Parathyroid adenoma (tissue), 2 donors: ENCODE results near the gene CRACR2A.

Source experiments
- H2AFZ ChIP-seq: fragments of 300-600 bp; sonication (generic); one replicate; pipeline ENCODE4 v1.7.0; 2017; ENCODE audit warnings: antibody characterized with exemption, mild to moderate bottlenecking
- H3K27ac ChIP-seq: fragments of 300-600 bp; sonication (generic); one replicate; pipeline ENCODE4 v1.7.0; 2017
- H3K27me3 ChIP-seq: fragments of 300-600 bp; sonication (generic); one replicate; pipeline ENCODE4 v1.7.0; 2017; ENCODE audit warnings: low read length; ENCODE audit not compliant: control insufficient read depth, insufficient read depth
- H3K36me3 ChIP-seq: fragments of 300-600 bp; sonication (generic); one replicate; pipeline ENCODE4 v1.7.0; 2017; ENCODE audit warnings: low read length; ENCODE audit not compliant: control insufficient read depth, insufficient read depth
- H3K4me1 ChIP-seq: fragments of 300-600 bp; sonication (generic); one replicate; pipeline ENCODE4 v1.7.0; 2017; ENCODE audit warnings: control low read depth
- H3K4me2 ChIP-seq: fragments of 300-600 bp; sonication (generic); one replicate; pipeline ENCODE4 v1.7.0; 2017; ENCODE audit warnings: low read length
- H3K4me3 ChIP-seq: fragments of 300-600 bp; sonication (generic); one replicate; pipeline ENCODE4 v1.7.0; 2017; ENCODE audit warnings: low read depth, low read length
- H3K79me2 ChIP-seq: fragments of 300-600 bp; sonication (generic); one replicate; pipeline ENCODE4 v1.7.0; 2017; ENCODE audit warnings: control low read depth
- H3K9ac ChIP-seq: fragments of 300-600 bp; sonication (generic); one replicate; pipeline ENCODE4 v1.7.0; 2017; ENCODE audit warnings: mild to moderate bottlenecking
- H3K9me3 ChIP-seq: fragments of 300-600 bp; sonication (generic); one replicate; pipeline ENCODE4 v1.7.0; 2017; ENCODE audit warnings: low read length; ENCODE audit not compliant: control insufficient read depth
- TF ChIP-seq, protein P1 (sequence below): fragments of 300-600 bp; sonication (generic); IDR thresholded peaks from one replicate; pipeline ENCODE4 v1.7.0; 2017; ENCODE audit warnings: antibody characterized with exemption, mild to moderate bottlenecking
- donor health status: primary hyperparathyroidism.

The CRACR2A gene

DNA sequence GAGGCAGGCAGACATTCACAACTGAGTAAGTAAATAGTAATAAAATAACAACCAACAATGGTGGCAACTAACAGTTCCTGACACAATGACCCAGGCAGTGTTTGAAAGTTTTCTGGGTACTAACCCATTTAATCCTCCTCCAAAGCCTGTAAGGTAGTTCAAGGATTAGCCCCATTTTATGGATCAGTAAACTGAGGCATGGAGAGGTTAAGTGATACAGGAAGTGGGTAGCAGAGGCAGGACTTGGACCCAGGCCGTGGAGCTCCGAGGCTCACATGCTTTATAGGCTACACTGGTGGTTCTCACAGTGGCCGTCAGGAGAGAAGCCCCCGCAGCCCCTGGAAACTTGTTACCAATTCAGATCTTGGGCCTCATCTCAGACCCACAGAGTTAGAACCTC lies 17.5 kb downstream of the CRACR2A start:
- no peaks in the 10 kb centered on the region for H3K9me3 ChIP-seq
- no peaks in the 10 kb centered on the region for H3K36me3 ChIP-seq
- H3K27me3 ChIP-seq: no peaks in the 10 kb centered on the region
- no peak overlapping the region for H2AFZ ChIP-seq
- H3K79me2 ChIP-seq: no peaks in the 10 kb centered on the region
- H3K4me3 ChIP-seq: no peak overlapping the region
- TF ChIP-seq, protein P1, sequence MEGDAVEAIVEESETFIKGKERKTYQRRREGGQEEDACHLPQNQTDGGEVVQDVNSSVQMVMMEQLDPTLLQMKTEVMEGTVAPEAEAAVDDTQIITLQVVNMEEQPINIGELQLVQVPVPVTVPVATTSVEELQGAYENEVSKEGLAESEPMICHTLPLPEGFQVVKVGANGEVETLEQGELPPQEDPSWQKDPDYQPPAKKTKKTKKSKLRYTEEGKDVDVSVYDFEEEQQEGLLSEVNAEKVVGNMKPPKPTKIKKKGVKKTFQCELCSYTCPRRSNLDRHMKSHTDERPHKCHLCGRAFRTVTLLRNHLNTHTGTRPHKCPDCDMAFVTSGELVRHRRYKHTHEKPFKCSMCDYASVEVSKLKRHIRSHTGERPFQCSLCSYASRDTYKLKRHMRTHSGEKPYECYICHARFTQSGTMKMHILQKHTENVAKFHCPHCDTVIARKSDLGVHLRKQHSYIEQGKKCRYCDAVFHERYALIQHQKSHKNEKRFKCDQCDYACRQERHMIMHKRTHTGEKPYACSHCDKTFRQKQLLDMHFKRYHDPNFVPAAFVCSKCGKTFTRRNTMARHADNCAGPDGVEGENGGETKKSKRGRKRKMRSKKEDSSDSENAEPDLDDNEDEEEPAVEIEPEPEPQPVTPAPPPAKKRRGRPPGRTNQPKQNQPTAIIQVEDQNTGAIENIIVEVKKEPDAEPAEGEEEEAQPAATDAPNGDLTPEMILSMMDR: no peak
- no peak overlapping the region for H3K4me2 ChIP-seq
- no peaks in the 10 kb centered on the region for H3K4me1 ChIP-seq
- no peak overlapping the region for H3K27ac ChIP-seq
- H3K9ac ChIP-seq: no peak overlapping the region

DNA sequence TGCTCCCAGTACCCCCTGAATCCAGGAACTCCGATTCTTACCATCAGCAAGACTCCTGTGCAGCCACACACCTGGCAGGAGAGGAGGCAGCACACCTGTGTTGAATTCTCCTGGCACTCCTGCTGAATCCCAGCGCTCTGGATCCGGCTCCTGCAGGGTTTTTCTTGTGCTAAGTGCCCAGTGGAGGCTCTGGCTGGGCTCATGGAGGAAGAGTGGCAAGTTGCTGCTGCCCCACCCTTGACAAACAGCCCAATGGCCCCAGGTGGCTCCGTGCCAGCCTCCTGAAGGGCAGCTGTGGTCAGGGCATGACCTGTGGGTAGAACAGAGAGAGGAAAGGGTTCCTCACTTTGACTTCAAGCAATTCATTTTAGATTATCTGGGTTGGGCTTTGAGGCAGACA lies 20.0 kb downstream of the CRACR2A start:
- Histone ChIP-seq H3K4me3 (no peak overlapping the region), H3K9me3 (no peaks in the 10 kb centered on the region), H3K4me2 (no peak overlapping the region), H3K9ac (no peak overlapping the region), H2AFZ (no peak overlapping the region), H3K27ac (no peak overlapping the region), H3K36me3 (no peaks in the 10 kb centered on the region), H3K4me1 (no peaks in the 10 kb centered on the region), H3K79me2 (no peaks in the 10 kb centered on the region), H3K27me3 (no peaks in the 10 kb centered on the region)
- TF ChIP-seq, protein P1: no peak

DNA sequence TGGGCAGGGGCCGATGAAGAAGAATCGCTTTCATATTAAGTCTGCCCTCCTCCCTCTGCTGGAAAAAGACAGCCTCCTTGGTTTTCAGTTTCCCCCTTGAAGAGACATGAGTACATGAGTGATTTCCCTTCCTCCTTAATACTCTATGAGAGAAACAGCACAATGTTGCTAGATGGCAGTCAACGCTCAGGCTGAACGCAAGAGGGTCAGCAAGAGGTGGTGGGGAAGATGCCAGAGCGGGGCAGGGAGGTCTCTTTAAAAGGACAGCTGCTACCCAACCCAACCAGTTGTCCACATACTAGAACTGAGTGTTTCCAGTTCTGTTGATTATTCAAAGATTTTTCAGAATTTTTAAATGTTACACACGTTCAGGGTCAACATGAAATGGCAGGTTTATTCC lies 22.8 kb downstream of the CRACR2A start:
- TF ChIP-seq, protein P1: no peak
- no peaks in the 10 kb centered on the region for H3K9me3 ChIP-seq
- H3K4me3 ChIP-seq: no peak overlapping the region
- no peaks in the 10 kb centered on the region for H3K4me1 ChIP-seq
- no peaks in the 10 kb centered on the region for H3K79me2 ChIP-seq
- H3K9ac ChIP-seq: no peak overlapping the region
- H3K4me2 ChIP-seq: no peak overlapping the region
- no peaks in the 10 kb centered on the region for H3K36me3 ChIP-seq
- no peak overlapping the region for H2AFZ ChIP-seq
- no peak overlapping the region for H3K27ac ChIP-seq
- no peaks in the 10 kb centered on the region for H3K27me3 ChIP-seq

DNA sequence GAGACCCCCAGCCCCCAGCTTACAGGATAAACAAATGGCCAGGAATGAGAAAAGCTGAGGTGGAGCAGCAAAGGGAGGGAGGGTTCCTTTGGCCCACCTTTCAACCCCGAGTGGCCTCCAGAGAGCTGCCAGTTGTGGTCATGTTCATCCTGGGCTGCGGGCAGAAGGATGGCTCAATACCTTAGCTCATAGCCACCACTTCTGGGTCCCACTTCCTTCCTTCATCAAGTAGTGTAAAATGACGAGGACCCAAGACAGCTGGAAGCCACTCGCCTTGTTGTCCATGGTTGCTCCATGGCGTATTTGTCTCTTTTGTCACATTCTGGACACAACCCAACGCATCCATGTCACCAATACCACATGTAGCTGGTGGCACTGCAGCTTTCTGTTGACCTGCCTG lies 24.2 kb downstream of the CRACR2A start:
- H3K27ac ChIP-seq: no peak overlapping the region

More for the DNA sequence above, 24.2 kb downstream of the CRACR2A start:
- no peaks in the 10 kb centered on the region for H3K27me3 ChIP-seq
- no peaks in the 10 kb centered on the region for H3K9me3 ChIP-seq
- no peaks in the 10 kb centered on the region for H3K79me2 ChIP-seq
- no peaks in the 10 kb centered on the region for H3K4me1 ChIP-seq
- H3K4me2 ChIP-seq: no peak overlapping the region
- no peak overlapping the region for H3K9ac ChIP-seq
- no peak overlapping the region for H2AFZ ChIP-seq
- TF ChIP-seq, protein P1: no peak
- no peaks in the 10 kb centered on the region for H3K36me3 ChIP-seq
- H3K4me3 ChIP-seq: no peak overlapping the region
